Heart left ventricle (tissue), 16 donors: Measurements from ENCODE around the gene OLFML2A. TPM values are rescaled to one million over a fixed set of nuclear protein-coding genes. Genes with fewer than 3 reads are reported as not detected.
A peak's percentile ranks its signal among the peaks of the same experiment; 100 is the strongest.

Source experiments
- ATAC-seq, 4 donors: fragments of 200-7000 bp; cut with Tn5 transposase; one replicate each; pipeline ENCODE4 v1.9.1; 2020 to 2022; ENCODE audit warnings: moderate library complexity in 4 of 4, mild to moderate bottlenecking in 3 of 4, moderate number of reproducible peaks in 1 of 4
- DNase-seq, 5 donors: peaks; one replicate each; pipeline ENCODE4 v3.0.0-alpha.2; 2020
- H3K27ac ChIP-seq, 12 donors: fragments of 200-600 bp; sonication (generic) in 4 of 12; one replicate each; pipeline versions ENCODE4 v1.5.0 to v1.8.0; 2016 to 2022; ENCODE audit warnings: mild to moderate bottlenecking in 2 of 12
- H3K27me3 ChIP-seq, 9 donors: fragments of 200-600 bp; sonication (generic) in 2 of 9; one replicate each; pipeline versions ENCODE4 v1.5.1 to v1.8.0; 2016 to 2022; ENCODE audit warnings: mild to moderate bottlenecking in 3 of 9
- H3K36me3 ChIP-seq, 9 donors: fragments of 200-600 bp; sonication (generic) in 2 of 9; one replicate each; pipeline versions ENCODE4 v1.5.0 to v1.8.0; 2018 to 2022; ENCODE audit warnings: mild to moderate bottlenecking in 2 of 9
- H3K4me1 ChIP-seq, 12 donors: fragments of 200-600 bp; sonication (generic) in 4 of 12; one replicate each; pipeline versions ENCODE4 v1.5.0 to v1.8.0; 2016 to 2022; ENCODE audit warnings: mild to moderate bottlenecking in 3 of 12
- H3K4me3 ChIP-seq, 12 donors: fragments of 200-600 bp; sonication (generic) in 4 of 12; one replicate each; pipeline versions ENCODE4 v1.5.0 to v1.8.0; 2017 to 2022; ENCODE audit warnings: mild to moderate bottlenecking in 9 of 12, moderate library complexity in 4 of 12
- H3K9me3 ChIP-seq, 12 donors: fragments of 200-600 bp; sonication (generic) in 4 of 12; one replicate each; pipeline versions ENCODE4 v1.5.0 to v1.8.0; 2016 to 2022; ENCODE audit warnings: mild to moderate bottlenecking in 1 of 12
- CTCF ChIP-seq, 12 donors: fragments of 200-600 bp; sonication (generic) in 4 of 12; IDR thresholded peaks; one replicate each; pipeline versions ENCODE4 v1.5.0 to v1.8.0; 2018 to 2022; ENCODE audit warnings: antibody characterized with exemption in 12 of 12, mild to moderate bottlenecking in 5 of 12
- POLR2A ChIP-seq, 2 donors: fragments of 450-650 bp; IDR thresholded peaks; one replicate each; pipeline ENCODE4 v1.6.1; 2017; ENCODE audit warnings: antibody characterized with exemption in 2 of 2, mild to moderate bottlenecking in 2 of 2, moderate library complexity in 2 of 2
- WGBS, 4 donors: extraction: QIAGEN DNeasy Blood & Tissue Kit in 2 of 4; methylation state at CpG; one replicate each; pipeline versions ENCODE4 v1.1.5 to v1.1.7; 2013 to 2018; 5-methylcytosine and 5-hydroxymethylcytosine counted together
- intact Hi-C, 10 donors: fragments of 100-400 bp; cut with DNase I; formaldehyde crosslinking; loops; one replicate each; pipeline versions ENCODE4 v1.11.1 to v1.14.2; 2022
- polyA plus RNA-seq, 2 donors: library from polyadenylated mRNA; stranded (reverse); fragments of 200-250 nt; gene quantifications; one replicate each; pipeline ENCODE4 v1.2.3, GENCODE V29; 2013
- total RNA-seq, 9 donors: library from RNA; depleted of rRNA in 2 of 9; stranded (reverse); fragments of >200 nt in 2 of 9; fragmentation: NEBNext Ultra II Directional in 3 of 9; extraction: Animal tissue kit (Norgen Biotek cat#: 25700) in 3 of 9; gene quantifications; one replicate each; pipeline versions ENCODE4 v1.1.0 to v1.2.4, GENCODE V29; 2016 to 2023
- donor health status: ischemic (EF 13 %, LVEDD 7.1; RV severe dilation, severe dysfunction).
- donor health status: healthy with polysubstance abuse.
- donor health status: DM: no; HTN: yes; CAD: no.
- donor health status: DM: no; HTN: no; CAD: no.
- donor health status: ischemic (EF 25% LVEDD 6.9; RV normal size, moderate dysfunction).
- donor health status: ischemic (EF 25% LVEDD 5.7; RV mildly dilated, moderate dysfunction).
- donor health status: healthy.
- donor health status: DM: yes; HTN: yes; CAD: no.
- donor health status: ischemic (EF 35%, LVEDD 5.7; RV mildly dilated, moderate dysfunction).
- donor health status: nonischemic (EF 11% LVEDD 7.7; RV severe dilation, severe dysfunction).
- donor health status: DM: yes; HTN: yes; CAD: no.
- donor health status: PGD.
- donor health status: ischemic (EF 29% LVEDD 5.4; RV normal size, mild dysfunction).
- donor health status: nonischemic (EF 23%, LVEDD 6.1; RV moderate dilation, normal function).

OLFML2A gene
- total and polyA plus RNA-seq, 11 donors = 8.5 to 71.1 (median 34.1) TPM

- Histone ChIP-seq H3K27me3 (no peaks in the 10 kb centered on the region), H3K36me3 (peaks cover 0 to 26% (median 22%) of the 10 kb centered on the region in 9 donors), H3K4me1 (peaks cover 0 to 46% (median 20%) of the 10 kb centered on the region in 12 donors), H3K27ac (peak overlapping the region in 7 of 12 donors; percentile 79 to 95 (median 88)), H3K4me3 (peak overlapping the region in 11 of 12 donors; percentile 17 to 60 (median 49)), H3K9me3 (no peaks in the 10 kb centered on the region)
- no peak for TF ChIP-seq POLR2A (IDR thresholded peaks at IDR 0.05)
- no peak for TF ChIP-seq CTCF (IDR thresholded peaks at IDR 0.05)
- ATAC-seq (no peak), DNase-seq (peak in 1 of 5 donors; percentile 33)
- 66 to 75% (median 70%) methylated on average over 8 to 11 of the region's 11 CpGs for WGBS, 4 donors
- intact Hi-C loops = loop anchor here in 9 of 10 donors (1.0 to 10.0 kb wide), 5 partner anchors 19 to 291 kb away; partner anchors contain the start of gene SCAI (in 1 of the 9)
These were observed 76.7 kb downstream of the OLFML2A start for GRCh38 chr9:124853605-124854143.

GRCh38 chr9:124854161-124854560, 77.2 kb downstream of the OLFML2A start:
- H3K27ac ChIP-seq = no peak overlapping the region
- ATAC-seq (no peak), DNase-seq (peak in 1 of 5 donors; percentile 48)
- H3K4me3 ChIP-seq = no peak overlapping the region
- no peaks in the 10 kb centered on the region for H3K9me3 ChIP-seq
- WGBS, 4 donors = 86 to 97% (median 88%) methylated on average over 7 to 8 of the region's 8 CpGs
- H3K36me3 ChIP-seq = peaks cover 0 to 31% (median 27%) of the 10 kb centered on the region in 9 donors
- TF ChIP-seq CTCF (IDR thresholded peaks at IDR 0.05) (no peak), POLR2A (IDR thresholded peaks at IDR 0.05) (no peak)
- H3K27me3 ChIP-seq = no peaks in the 10 kb centered on the region
- intact Hi-C loops = loop anchor here in 2 of 10 donors (10.0 kb wide), 2 partner anchors 229 to 291 kb away; partner anchors contain the start of gene SCAI (in 1 of the 2)
- H3K4me1 ChIP-seq = peaks cover 0 to 50% (median 21%) of the 10 kb centered on the region in 12 donors

DNA sequence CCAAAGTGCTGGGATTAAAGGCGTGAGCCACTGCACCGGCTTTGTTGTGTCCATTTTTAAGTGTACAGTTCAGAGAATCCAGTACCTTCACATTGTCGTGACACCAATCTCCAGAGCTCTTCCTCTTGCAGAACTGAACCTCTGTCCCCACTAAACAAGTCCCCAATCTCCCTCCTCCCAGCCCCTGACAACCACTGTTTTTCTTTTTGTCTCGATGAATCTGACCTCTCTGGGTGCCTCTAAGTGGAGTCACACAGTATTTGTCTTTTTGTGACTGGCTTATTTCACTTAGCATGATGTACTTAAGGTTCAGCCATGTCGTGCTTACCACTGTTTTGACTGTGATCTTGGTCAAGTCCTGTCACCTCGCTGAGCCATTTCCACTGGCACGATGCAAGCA, 77.9 kb downstream of the OLFML2A start:
- ATAC-seq = no peak
- intact Hi-C loops = loop anchor here in 2 of 10 donors (10.0 kb wide), 2 partner anchors 230 to 290 kb away; partner anchors contain the start of gene SCAI (in 1 of the 2)

More for the DNA sequence above, 77.9 kb downstream of the OLFML2A start:
- 69 to 74% (median 72%) methylated on average over 7 of the region's 7 CpGs for WGBS, 4 donors
- Histone ChIP-seq H3K27me3 (no peaks in the 10 kb centered on the region), H3K27ac (no peak overlapping the region), H3K36me3 (peaks cover 0 to 38% (median 33%) of the 10 kb centered on the region in 9 donors), H3K9me3 (no peaks in the 10 kb centered on the region), H3K4me1 (peaks cover 0 to 49% (median 25%) of the 10 kb centered on the region in 12 donors), H3K4me3 (no peak overlapping the region)
- no peak for DNase-seq
- TF ChIP-seq CTCF (IDR thresholded peaks at IDR 0.05) (no peak), POLR2A (IDR thresholded peaks at IDR 0.05) (no peak)
